GM12891 (cell line): ENCODE measurements around the gene ANKRD29.

ENCODE experiments used
- DNase-seq: peaks from one replicate; pipeline ENCODE4 v3.0.0; 2011; ENCODE audit warnings: low spot score; ENCODE audit not compliant: insufficient read length
- FAIRE-seq: peaks from 2 replicates; lab custom pipeline; 2011; peaks lifted over from hg19 to GRCh38; lab: Jason Lieb, UNC
- PAX5 ChIP-seq: IDR thresholded peaks from 2 replicates; pipeline ENCODE4 v1.6.1; 2011; ENCODE audit warnings: low read length, moderate library complexity, mild to moderate bottlenecking; ENCODE audit not compliant: insufficient read depth, severe bottlenecking
- POLR2A ChIP-seq: IDR thresholded peaks from 2 replicates; pipeline ENCODE4 v1.6.1; 2011; ENCODE audit warnings: low read depth, low read length, control low read depth
- POLR2AphosphoS5 ChIP-seq: IDR thresholded peaks from 2 replicates; pipeline ENCODE4 v1.6.1; 2011; ENCODE audit warnings: low read depth, low read length, control low read depth
- POU2F2 ChIP-seq: IDR thresholded peaks from 2 replicates; pipeline ENCODE4 v1.6.1; 2011; ENCODE audit warnings: low read depth, mild to moderate bottlenecking, control low read depth, low read length, moderate library complexity
- SPI1 ChIP-seq: IDR thresholded peaks from 2 replicates; pipeline ENCODE4 v1.6.1; 2011; ENCODE audit warnings: low read depth, low read length, control low read depth
- TAF1 ChIP-seq: IDR thresholded peaks from 2 replicates; pipeline ENCODE4 v1.6.1; 2011; ENCODE audit warnings: low read depth, low read length, control low read depth

ANKRD29 gene

DNA sequence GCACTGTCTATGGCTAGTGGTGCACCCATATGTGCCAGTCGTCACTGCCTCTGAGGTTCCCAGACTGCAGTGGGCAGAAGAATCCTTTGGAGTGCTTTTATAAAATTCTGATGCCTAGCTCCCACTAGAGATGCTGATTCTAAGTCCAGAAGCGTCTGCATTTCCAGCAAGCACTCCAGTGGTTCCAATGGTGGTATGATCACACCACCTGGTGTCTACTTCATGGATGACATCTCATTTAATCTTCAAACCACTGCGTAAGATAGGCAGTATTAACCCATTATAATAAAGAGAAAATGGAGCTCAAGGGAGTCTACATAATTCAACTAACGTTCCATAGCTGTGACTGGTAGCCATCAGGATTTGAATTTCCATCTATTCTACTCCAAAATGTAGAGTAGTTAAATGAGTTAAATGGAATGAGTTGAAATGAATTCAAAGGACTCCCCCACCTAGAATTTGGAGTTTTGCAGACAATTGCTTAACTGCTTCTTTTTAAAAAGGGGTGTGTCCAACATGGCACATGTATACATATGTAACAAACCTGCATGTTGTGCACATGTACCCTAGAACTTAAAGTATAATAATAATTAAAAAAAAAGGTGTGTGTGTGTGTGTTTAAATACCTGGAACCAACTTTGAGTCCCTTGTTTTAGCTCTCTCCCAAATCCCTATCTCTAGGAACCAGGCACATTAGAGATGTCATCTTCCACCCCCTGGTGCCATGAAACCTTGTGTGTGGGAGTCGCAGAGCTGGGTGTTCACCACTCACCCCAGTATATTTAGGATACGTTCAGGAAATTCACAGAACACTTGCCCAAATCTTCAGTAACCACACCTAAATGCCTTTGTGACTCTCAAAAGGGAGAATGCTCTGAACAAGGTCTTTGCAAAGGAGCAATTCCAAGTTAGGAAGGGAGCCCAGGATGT, 40.6 kb upstream of the ANKRD29 start:
- FAIRE-seq, result peak; percentile 45

GRCh38 chr18:23702606-23703005, 39.9 kb upstream of the ANKRD29 start:
- DNase-seq, result no peak
- TF ChIP-seq PAX5, result no peak
- no peak for TF ChIP-seq POU2F2
- no peak for TF ChIP-seq POLR2A
- TF ChIP-seq TAF1, result no peak
- TF ChIP-seq POLR2AphosphoS5, result no peak
- TF ChIP-seq SPI1, result no peak
- FAIRE-seq, result no peak

More for the DNA sequence above, 40.6 kb upstream of the ANKRD29 start:
- TF ChIP-seq POLR2A, result no peak
- no peak for TF ChIP-seq PAX5
- no peak for TF ChIP-seq POU2F2
- TF ChIP-seq TAF1, result no peak
- TF ChIP-seq POLR2AphosphoS5, result no peak
- no peak for TF ChIP-seq SPI1
- DNase-seq, result no peak

DNA sequence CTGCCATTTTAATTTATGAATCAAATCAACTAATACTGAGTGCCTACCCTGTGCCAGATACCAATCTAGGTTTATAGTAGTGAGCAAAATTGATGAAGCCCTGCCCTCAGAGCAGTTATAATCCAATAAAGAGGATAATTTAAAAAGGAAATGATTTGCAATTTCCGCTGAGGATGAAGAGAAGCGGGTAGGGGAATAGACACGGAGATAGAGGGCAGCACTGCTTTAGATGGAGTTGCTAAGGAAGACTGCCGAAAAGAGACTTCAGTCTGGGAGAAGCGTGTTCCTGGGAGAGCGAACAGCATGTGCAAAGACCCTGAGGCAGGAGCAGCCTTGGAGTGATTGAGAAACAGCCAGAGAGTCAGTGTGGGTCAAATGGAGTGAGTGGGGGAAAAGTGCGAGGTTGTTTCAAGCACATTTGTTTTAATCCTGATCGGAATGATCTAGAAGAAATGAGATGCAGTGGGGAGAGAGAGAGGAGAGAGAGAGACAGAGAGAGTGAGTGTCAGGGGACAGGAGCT, 38.9 kb upstream of the ANKRD29 start:
- DNase-seq, result no peak
- TF ChIP-seq TAF1, result no peak
- no peak for TF ChIP-seq POLR2AphosphoS5
- no peak for TF ChIP-seq PAX5
- no peak for TF ChIP-seq SPI1
- TF ChIP-seq POU2F2, result no peak
- no peak for TF ChIP-seq POLR2A
- FAIRE-seq, result no peak

GRCh38 chr18:23701017-23701416, 38.3 kb upstream of the ANKRD29 start:
- DNase-seq (no peak), FAIRE-seq (no peak)
- TF ChIP-seq TAF1, result no peak
- peak; percentile 95 for TF ChIP-seq SPI1

GRCh38 chr18:23694637-23695430, 32.1 kb upstream of the ANKRD29 start:
- DNase-seq (no peak), FAIRE-seq (peak; percentile 16)
- no peak for TF ChIP-seq SPI1
- no peak for TF ChIP-seq POU2F2
- TF ChIP-seq TAF1, result no peak
- TF ChIP-seq PAX5, result no peak
- no peak for TF ChIP-seq POLR2AphosphoS5
- TF ChIP-seq POLR2A, result no peak

DNA sequence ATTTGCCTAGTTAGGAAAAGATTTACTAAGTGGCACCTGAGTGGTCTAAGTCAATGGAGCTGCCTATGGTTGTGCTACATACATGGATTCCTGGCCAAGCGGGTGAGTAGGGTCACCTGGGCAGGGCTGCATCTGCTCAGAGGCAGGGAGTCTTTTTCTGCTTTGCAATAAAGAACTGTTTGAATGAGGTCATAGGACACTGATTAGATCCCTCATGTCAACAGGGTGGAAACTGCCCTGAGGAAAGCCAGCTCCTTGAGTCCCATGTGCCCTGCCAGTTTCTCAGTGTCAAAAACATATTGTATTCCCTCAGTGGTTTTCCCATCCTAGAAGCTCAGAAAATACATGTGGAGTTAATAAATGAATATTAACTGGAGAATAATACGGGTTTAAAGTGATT, 31.1 kb upstream of the ANKRD29 start:
- TF ChIP-seq TAF1, result no peak
- no peak for TF ChIP-seq PAX5
- TF ChIP-seq SPI1, result no peak
- no peak for TF ChIP-seq POLR2A
- no peak for TF ChIP-seq POLR2AphosphoS5
- TF ChIP-seq POU2F2, result no peak
- DNase-seq (no peak), FAIRE-seq (no peak)

DNA sequence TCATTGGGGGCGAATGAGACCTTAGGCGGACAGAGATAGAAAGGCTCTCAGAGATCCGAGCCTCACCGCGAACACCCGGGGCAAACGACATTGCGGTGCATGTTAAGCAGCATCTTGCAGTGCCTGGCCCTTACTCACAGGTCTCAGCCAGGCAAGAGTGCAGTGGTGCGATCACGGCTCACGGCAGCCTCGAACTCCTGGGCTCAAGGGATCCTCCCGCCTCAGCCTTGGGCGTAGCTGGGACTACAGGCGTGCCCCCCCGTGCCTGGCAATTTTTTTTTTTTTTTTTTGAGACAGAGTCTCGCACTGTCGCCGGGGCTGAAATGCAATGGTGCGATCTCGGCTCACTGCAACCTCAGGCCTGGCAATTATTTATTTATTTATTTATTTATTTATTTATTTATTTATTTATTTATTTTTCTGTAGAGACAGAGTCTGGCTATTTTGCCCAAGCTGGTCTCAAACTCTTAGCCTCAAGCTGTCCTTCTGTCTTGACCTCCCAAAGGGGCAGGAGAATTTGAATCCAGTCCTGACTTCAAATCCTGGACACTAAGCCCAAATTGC, 27.9 kb upstream of the ANKRD29 start:
- FAIRE-seq (no peak), DNase-seq (no peak)

GRCh38 chr18:23689616-23690504, 27.1 kb upstream of the ANKRD29 start:
- FAIRE-seq, result no peak
- DNase-seq, result peak; percentile 45

More for the DNA sequence above, 27.9 kb upstream of the ANKRD29 start:
- TF ChIP-seq SPI1 (no peak), TAF1 (no peak), PAX5 (no peak), POLR2AphosphoS5 (no peak), POLR2A (no peak), POU2F2 (no peak)

More at GRCh38 chr18:23689616-23690504, 27.1 kb upstream of the ANKRD29 start:
- TF ChIP-seq PAX5, result no peak
- TF ChIP-seq SPI1, result no peak
- no peak for TF ChIP-seq POU2F2
